HG03457 (cell line): ENCODE results near the gene NLRP11.

Experiments used
- ATAC-seq: cut with Tn5 transposase; IDR thresholded peaks from one replicate; pipeline ENCODE4 v1.9.1; 2021; ENCODE audit warnings: moderate number of reproducible peaks; ENCODE audit not compliant: unreplicated experiment

Gene NLRP11

GRCh38 chr19:55831846-55832245 lies at the start of gene NLRP11:
NLRP11 (minus strand) TSS chr19:55831999; CDS start chr19:55818174, 13,825 bp downstream.
- no peak for ATAC-seq

- no peak for ATAC-seq
Observed at GRCh38 chr19:55877211-55877610, 45.4 kb upstream of the NLRP11 start.

GRCh38 chr19:55870736-55871135 lies 38.9 kb upstream of the NLRP11 start:
- ATAC-seq, result no peak

- no peak for ATAC-seq
Observed at GRCh38 chr19:55867101-55867500, 35.3 kb upstream of the NLRP11 start.

- no peak for ATAC-seq
Observed at GRCh38 chr19:55866521-55866920, 34.7 kb upstream of the NLRP11 start.

- no peak for ATAC-seq
Observed at GRCh38 chr19:55858969-55859368, 27.2 kb upstream of the NLRP11 start.

GRCh38 chr19:55858401-55858800 lies 26.6 kb upstream of the NLRP11 start:
- ATAC-seq, result no peak

GRCh38 chr19:55857974-55858373 lies 26.2 kb upstream of the NLRP11 start:
- no peak for ATAC-seq

- ATAC-seq, result no peak
Observed at GRCh38 chr19:55857149-55857548, 25.4 kb upstream of the NLRP11 start.

- no peak for ATAC-seq
Observed at GRCh38 chr19:55855160-55855559, 23.4 kb upstream of the NLRP11 start.

- no peak for ATAC-seq
Observed at GRCh38 chr19:55838906-55839305, 7.1 kb upstream of the NLRP11 start.

GRCh38 chr19:55838251-55838650 lies 6.5 kb upstream of the NLRP11 start:
- ATAC-seq, result no peak

GRCh38 chr19:55836340-55836739 lies 4.5 kb upstream of the NLRP11 start, which contains the start of gene NLRP4:
NLRP4 (plus strand) TSS chr19:55836540; CDS start chr19:55852081, 15,541 bp downstream.
- no peak for ATAC-seq

- ATAC-seq, result no peak
Observed at GRCh38 chr19:55832676-55833075, 877 bp upstream of the NLRP11 start.

- no peak for ATAC-seq
Observed at GRCh38 chr19:55830656-55831055, 1.1 kb downstream of the NLRP11 start.

GRCh38 chr19:55820037-55820436 lies 11.8 kb downstream of the NLRP11 start:
- no peak for ATAC-seq

GRCh38 chr19:55813906-55814305 lies 17.9 kb downstream of the NLRP11 start:
- no peak for ATAC-seq

GRCh38 chr19:55812449-55812848 lies 19.4 kb downstream of the NLRP11 start:
- no peak for ATAC-seq

- ATAC-seq, result no peak
Observed at GRCh38 chr19:55811340-55811739, 20.5 kb downstream of the NLRP11 start.

GRCh38 chr19:55809381-55810058 lies 22.3 kb downstream of the NLRP11 start:
- ATAC-seq, result no peak

GRCh38 chr19:55802281-55802680 lies 29.5 kb downstream of the NLRP11 start:
- ATAC-seq, result no peak

- ATAC-seq, result no peak
Observed at GRCh38 chr19:55801416-55801815, 30.4 kb downstream of the NLRP11 start.

GRCh38 chr19:55795021-55795420 lies 36.8 kb downstream of the NLRP11 start:
- no peak for ATAC-seq
